GM12892 (cell line): Measurements from ENCODE around the gene STEAP2.

Experiments
- POLR2A ChIP-seq: IDR thresholded peaks from 2 replicates; pipeline ENCODE4 v1.6.1; 2011; ENCODE audit warnings: low read depth, low read length, control low read depth
- POLR2AphosphoS5 ChIP-seq: IDR thresholded peaks from 2 replicates; pipeline ENCODE4 v1.6.1; 2011; ENCODE audit warnings: low read depth, low read length, control low read depth

DNA sequence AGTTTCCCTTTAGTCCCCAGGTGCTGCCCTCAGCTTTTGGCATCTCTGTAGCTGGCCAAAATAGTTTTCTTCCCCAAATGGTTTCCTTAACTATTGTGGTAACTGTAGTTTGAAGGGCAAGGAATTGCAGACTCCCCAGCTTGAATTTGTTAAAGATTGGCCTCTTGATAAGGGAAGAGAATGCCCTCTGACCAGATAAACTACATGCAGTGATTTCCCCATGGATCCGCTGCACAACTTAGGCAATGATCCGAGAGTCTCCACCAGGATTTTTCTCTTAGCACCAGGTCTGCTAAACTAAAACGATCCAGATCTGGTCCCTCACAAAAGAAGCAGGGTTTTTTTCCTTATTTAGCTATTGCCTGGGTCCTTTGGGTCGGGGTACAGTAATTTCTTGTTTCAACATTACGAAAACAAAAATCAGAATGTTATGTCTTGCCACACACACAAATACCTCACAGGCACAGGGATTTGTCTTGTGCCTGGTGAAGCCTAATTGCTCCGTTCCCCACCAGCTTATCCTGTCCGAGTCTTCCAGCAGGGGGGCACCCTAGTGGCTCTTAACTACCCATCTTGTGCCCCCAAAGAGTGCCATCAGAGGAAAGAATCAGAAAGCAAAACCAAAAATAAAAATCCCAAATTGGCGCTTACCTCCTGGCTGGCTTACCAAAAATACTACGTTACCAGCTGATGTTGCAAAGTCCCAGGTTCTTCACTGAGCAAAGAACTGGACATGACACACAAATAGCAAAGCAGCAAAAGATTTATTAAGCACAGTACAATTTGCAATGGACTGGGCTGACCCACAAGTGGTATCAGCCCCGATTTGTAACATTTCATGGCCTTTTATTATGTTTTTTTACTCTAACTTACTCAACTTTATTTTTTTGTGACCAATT, 16.4 kb upstream of the STEAP2 start:
- TF ChIP-seq POLR2AphosphoS5 (no peak), POLR2A (no peak)
